AG04450 (cell line): ENCODE measurements around the gene LMNTD2. TPM values are rescaled to one million over a fixed set of nuclear protein-coding genes. Genes with fewer than 3 reads are reported as not detected.

ENCODE experiments used
- CTCF ChIA-PET: fragments of 300-600, 350-600 bp; formaldehyde crosslinking; extraction: SDS; loops from one replicate; lab custom pipeline; 2022; ENCODE audit warnings: antibody characterized with exemption, inconsistent platforms; lab: Charles Lee
- POLR2A ChIA-PET: fragments of 350-600 bp; formaldehyde crosslinking; extraction: SDS; loops from one replicate; lab custom pipeline; 2021; ENCODE audit warnings: antibody characterized with exemption, inconsistent platforms; lab: Yijun Ruan, JAX
- DNase-seq: peaks from one replicate; pipeline ENCODE4 v3.0.0-alpha.2; 2011; ENCODE audit warnings: low read depth, low spot score
- H3K27ac ChIP-seq: one replicate; pipeline ENCODE4 v1.5.1; 2012; ENCODE audit warnings: low read depth, low read length, control low read depth
- H3K27me3 ChIP-seq: one replicate; pipeline ENCODE4 v1.6.0; 2012; ENCODE audit warnings: low read length; ENCODE audit not compliant: control insufficient read depth, insufficient read depth
- H3K4me3 ChIP-seq: 2 replicates; pipeline ENCODE4 v1.5.1; 2011; ENCODE audit warnings: mild to moderate bottlenecking, low read depth, low read length, control low read depth
- H3K9me3 ChIP-seq: 2 replicates; pipeline ENCODE4 v1.5.1; 2012; ENCODE audit warnings: low read length; ENCODE audit not compliant: control insufficient read depth, insufficient read depth
- CTCF ChIP-seq: IDR thresholded peaks from 2 replicates; pipeline ENCODE4 v1.5.1; 2011; ENCODE audit warnings: low read depth, low read length, control low read depth, inconsistent platforms
- polyA plus RNA-seq: library from polyadenylated mRNA; depleted of rRNA; stranded (reverse); fragments of >200 nt; gene quantifications from 2 replicates; pipeline ENCODE4 v1.2.3, GENCODE V29; 2011

LMNTD2 gene
- polyA plus RNA-seq, 1 experiment = 0.32 TPM

DNA sequence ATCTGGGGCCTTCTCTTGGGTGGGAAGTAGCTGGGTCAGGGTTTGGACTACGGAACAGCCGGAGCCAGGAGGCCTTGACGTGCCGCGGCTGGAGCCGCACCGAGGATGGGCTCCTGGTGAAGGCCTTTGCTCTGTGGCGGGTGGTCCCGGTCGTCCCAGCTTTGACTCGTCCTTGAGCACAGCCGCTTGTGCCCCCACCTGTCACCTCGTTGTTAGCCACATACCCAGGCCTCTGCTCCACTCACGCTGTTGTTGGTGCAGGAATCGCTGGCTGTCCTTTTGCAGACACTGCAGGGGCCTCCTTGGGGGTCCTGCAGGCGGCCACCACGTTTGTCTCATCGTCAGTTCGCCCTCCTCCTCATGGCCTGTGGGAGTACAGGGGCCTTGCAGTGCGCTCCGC is 32.8 kb upstream of the LMNTD2 start:
- Histone ChIP-seq H3K4me3 (no peak overlapping the region), H3K9me3 (no peaks in the 10 kb centered on the region; the same call in 1 of the 2 replicates), H3K27me3 (no peaks in the 10 kb centered on the region), H3K27ac (no peak overlapping the region)
- no peak for DNase-seq
- POLR2A ChIA-PET = no interaction called here
- CTCF ChIA-PET = no interaction called here
- TF ChIP-seq CTCF = no peak

- H3K4me3 ChIP-seq = no peak overlapping the region
- H3K27me3 ChIP-seq = no peaks in the 10 kb centered on the region
- ChIA-PET POLR2A (no interaction called here), CTCF (no interaction called here)
- no peak for DNase-seq
- H3K9me3 ChIP-seq = no peaks in the 10 kb centered on the region; the same call in 1 of the 2 replicates
- H3K27ac ChIP-seq = no peak overlapping the region
- TF ChIP-seq CTCF = no peak
Measured at GRCh38 chr11:592918-593317, 32.4 kb upstream of the LMNTD2 start.

DNA sequence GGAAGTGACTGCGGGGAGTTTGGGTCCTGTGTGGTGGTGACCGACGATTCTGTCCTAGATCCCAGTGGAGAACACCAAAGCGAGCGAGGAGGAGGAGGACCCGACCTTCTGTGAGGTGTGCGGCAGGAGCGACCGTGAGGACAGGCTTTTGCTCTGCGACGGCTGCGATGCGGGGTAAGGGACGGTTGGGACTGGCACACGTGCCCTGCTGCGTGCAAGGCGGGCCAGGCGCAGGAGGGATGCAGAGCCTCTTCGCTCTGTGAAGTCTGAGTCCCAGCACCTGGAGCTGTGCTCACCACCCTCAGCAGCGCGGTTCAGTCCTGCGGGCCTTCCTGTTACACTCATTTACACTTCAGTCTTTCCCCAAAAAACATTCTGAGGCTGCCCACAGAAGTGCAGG is 32.0 kb upstream of the LMNTD2 start:
- H3K4me3 ChIP-seq = no peak overlapping the region
- ChIA-PET POLR2A (no interaction called here), CTCF (no interaction called here)
- H3K27me3 ChIP-seq = no peaks in the 10 kb centered on the region
- no peak for DNase-seq
- H3K27ac ChIP-seq = no peak overlapping the region
- no peak for TF ChIP-seq CTCF
- no peaks in the 10 kb centered on the region; the same call in 1 of the 2 replicates for H3K9me3 ChIP-seq

GRCh38 chr11:590997-591396 is 30.5 kb upstream of the LMNTD2 start:
- no peak overlapping the region for H3K27ac ChIP-seq
- H3K9me3 ChIP-seq = no peaks in the 10 kb centered on the region; the same call in 1 of the 2 replicates
- no peak for DNase-seq
- no peak overlapping the region for H3K4me3 ChIP-seq
- no peak for TF ChIP-seq CTCF
- POLR2A ChIA-PET = interaction anchor here (0.7 kb wide), 1 partner anchor 136 kb away, joined by 6 read pairs; no protein-coding TSS in a partner anchor
- no peaks in the 10 kb centered on the region for H3K27me3 ChIP-seq
- CTCF ChIA-PET = interaction anchor here (1.0 kb wide), 1 partner anchor 9 kb away, joined by 3 read pairs; no protein-coding TSS in a partner anchor

DNA sequence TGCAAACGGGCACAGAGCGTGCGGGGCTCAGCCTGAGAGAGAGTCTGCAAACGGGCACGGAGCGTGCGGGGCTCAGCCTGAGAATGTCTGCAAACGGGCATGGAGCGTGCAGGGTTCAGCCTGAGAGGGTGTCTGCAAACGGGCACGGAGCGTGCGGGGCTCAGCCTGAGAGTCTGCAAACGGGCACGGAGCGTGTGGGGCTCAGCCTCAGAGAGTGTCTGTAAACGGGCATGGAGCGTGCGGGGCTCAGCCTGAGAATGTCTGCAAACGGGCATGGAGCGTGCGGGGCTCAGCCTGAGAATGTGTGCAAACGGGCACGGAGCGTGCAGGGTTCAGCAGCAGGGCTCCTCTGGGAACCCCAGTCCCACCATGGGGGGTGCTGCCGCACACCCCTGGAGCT is 29.3 kb upstream of the LMNTD2 start:
- Histone ChIP-seq H3K27ac (no peak overlapping the region), H3K27me3 (no peaks in the 10 kb centered on the region), H3K4me3 (no peak overlapping the region), H3K9me3 (no peaks in the 10 kb centered on the region; the same call in 1 of the 2 replicates)
- TF ChIP-seq CTCF = no peak
- DNase-seq = no peak
- ChIA-PET CTCF (no interaction called here), POLR2A (no interaction called here)
